HG02678 (cell line): ENCODE data around the gene CPNE8.
"Not testable (repeated sequence)": the region's sequence is repeated elsewhere in the genome, so short reads cannot be mapped to it uniquely, and the experiment has no call there.

ENCODE experiments used
- ATAC-seq: cut with Tn5 transposase; IDR thresholded peaks from one replicate; pipeline ENCODE4 v1.9.1; 2021; ENCODE audit warnings: mild to moderate bottlenecking, moderate library complexity; ENCODE audit not compliant: unreplicated experiment

CPNE8 gene

GRCh38 chr12:38744041-38744440, 161.3 kb downstream of the CPNE8 start:
- no peak for ATAC-seq

DNA sequence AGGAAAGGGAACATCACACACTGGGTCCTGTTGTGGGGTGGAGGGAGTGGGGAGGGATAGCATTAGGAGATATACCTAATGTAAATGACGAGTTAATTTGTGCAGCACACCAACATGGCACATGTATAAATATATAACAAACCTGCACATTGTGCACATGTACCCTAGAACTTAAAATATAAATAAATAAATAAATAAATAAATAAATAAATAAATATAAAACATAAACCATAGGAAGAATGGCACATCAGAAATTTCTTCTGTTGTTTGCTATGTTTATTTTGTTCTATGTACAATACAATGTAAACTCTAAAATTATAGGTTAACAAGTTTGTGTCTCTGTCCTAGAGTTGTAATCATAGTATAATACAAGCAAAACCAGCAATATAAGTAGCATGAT, 162.9 kb downstream of the CPNE8 start:
- not testable (repeated sequence) for ATAC-seq

DNA sequence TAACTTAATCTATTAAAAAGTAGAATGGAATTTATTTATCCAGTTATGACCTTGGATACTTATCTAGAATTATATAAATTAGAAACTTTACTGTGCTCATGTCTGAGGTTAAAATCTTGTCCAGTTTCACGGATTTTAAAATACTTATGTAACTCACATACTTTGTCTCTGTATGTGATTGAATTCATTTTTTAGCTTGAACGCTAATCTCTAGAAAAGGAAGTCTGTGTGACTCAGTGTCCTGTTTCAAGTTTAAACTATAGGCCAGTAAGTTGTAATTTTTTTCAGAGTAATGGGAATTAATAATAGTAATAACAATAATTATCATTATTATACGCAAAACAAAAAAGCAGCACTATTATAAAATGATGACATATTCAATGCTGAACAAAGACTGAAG, 168.6 kb downstream of the CPNE8 start:
- no peak for ATAC-seq

- ATAC-seq = no peak
Measured at GRCh38 chr12:38732761-38733160, 172.6 kb downstream of the CPNE8 start.

- ATAC-seq = no peak
Measured at GRCh38 chr12:38728894-38729293, 176.5 kb downstream of the CPNE8 start.

DNA sequence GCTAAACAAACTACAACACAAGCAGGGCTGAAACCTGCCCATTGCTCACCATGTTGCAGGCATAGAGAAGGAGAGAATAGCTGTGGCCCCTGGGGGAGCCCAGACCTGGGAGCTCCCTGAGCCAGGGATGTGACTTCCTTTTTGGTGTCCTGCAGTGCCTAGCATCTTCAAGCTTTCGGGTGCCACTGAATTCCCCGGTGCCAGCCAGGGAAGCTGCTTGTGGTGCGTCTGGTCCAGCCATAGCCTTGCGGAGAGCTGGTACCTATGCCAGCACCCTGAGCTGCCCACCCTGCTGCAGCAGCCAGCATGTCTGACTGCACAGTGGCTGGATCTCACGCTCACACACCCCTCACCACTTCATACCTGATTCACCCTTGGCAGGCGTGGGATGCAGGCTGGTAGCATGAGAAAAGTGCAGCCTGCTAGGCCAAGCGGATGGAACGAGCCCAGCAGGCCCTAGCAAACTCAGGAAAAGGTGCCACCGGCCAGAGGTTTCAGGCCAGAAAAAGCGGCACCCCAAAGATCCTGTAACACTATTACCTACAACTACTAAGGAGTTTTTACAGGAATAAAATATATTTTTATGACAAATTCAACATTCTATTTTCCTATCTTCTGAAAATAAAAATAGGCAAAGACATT, 183.7 kb downstream of the CPNE8 start:
- no peak for ATAC-seq

GRCh38 chr12:38720661-38721060, 184.7 kb downstream of the CPNE8 start:
- no peak for ATAC-seq

- ATAC-seq = no peak
Measured at GRCh38 chr12:38713294-38713693, 192.1 kb downstream of the CPNE8 start.

- peak; percentile 90 for ATAC-seq
Measured at GRCh38 chr12:38711054-38711453, 194.3 kb downstream of the CPNE8 start.

DNA sequence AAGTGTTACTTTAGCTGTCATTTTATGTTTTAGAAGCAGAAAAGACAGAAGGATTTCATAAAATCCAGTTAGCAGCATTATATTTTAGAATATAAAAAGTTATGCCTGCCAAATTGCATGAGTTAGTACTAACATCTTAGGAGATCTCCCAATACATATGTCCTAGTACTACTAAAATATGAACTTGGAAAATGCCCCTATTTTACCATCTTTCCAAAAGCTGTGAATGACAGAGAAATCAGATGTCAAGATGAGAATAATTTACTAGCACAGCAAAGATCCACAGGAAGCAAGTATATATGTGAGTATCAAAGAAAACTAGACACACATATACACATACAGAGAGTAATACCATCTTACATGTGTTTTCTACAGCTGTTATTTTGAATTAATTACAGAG, 196.9 kb downstream of the CPNE8 start:
- ATAC-seq = no peak

DNA sequence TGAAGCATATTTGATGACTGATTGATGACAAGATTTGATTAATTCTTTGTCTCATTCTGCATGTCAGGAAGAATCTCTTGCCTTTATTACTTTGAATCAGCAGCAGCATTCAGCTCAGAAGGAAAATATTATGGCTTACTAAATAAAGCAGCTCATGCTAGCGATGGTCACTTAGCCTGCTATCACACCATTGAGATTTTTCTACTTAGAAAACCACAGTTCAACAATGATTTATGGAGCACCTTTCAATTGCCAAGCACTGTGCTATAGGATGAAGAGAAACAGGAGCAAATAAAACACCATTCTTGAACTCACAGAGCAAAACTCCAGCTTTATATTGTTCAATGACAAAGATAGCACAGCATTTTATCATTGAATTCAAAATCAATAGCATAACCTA, 197.7 kb downstream of the CPNE8 start:
- ATAC-seq = no peak

GRCh38 chr12:38697289-38697688, 208.1 kb downstream of the CPNE8 start:
- ATAC-seq = no peak

GRCh38 chr12:38695057-38695456, 210.3 kb downstream of the CPNE8 start:
- ATAC-seq = no peak

DNA sequence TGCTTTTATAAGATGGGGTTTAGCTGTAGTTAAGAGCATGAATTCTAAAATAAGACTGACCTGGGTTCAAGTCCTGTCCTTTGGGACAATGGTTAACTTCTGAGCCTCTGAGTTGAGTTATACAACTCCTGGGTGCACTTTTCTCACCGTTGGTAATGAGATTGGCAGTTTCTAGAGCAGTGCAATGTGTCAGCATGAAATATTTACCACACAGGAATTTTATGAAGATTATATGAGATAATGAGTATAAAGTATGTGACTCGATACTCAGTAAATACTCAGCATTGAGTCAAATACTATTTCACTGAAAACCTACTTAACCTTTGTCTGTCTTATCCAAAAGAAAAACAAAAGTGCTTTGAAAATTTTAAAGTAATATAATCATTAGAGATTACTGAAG, 214.2 kb downstream of the CPNE8 start:
- no peak for ATAC-seq

DNA sequence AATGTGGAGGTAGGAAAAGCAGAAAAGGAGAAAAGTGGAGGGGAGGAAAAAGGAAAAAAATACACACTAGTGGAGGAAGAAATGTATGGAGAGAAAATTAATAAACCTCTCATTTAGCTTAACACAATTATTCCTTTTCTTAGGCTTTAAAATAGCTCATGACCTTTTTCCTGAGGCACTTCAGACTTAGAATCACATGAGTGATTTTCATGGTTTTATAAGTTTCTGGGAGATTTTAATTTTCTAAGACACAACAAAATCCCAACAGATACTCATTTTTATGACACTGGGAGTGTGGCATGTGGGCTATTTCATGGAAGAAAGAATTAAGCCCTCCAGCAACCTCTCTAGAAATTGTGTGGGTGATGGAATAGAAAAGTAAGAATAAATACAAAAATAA, 214.7 kb downstream of the CPNE8 start:
- ATAC-seq = no peak

GRCh38 chr12:38689704-38690103, 215.7 kb downstream of the CPNE8 start:
- no peak for ATAC-seq

- ATAC-seq = no peak
Measured at GRCh38 chr12:38689195-38689594, 216.2 kb downstream of the CPNE8 start.

GRCh38 chr12:38682521-38682920, 222.9 kb downstream of the CPNE8 start:
- no peak for ATAC-seq

DNA sequence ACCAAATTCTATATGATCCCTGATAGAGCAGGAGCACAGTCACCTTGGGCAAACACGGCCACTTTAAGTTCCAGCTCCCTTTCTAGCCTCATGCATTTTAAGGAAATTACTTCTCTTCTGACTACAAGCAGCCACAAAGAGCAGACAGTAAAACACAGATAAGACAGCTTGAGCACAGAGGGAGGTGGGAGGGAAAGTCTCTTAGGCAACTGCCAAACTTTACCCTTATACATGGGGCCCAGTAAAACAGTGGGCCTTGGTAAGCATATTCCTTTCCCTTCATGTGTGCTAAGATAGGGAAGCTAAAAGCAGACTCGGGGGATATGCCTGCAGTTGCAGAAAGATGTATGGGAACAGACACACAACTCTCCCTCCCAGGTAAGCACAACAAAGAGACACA, 235.9 kb downstream of the CPNE8 start:
- no peak for ATAC-seq

- ATAC-seq = no peak
Measured at GRCh38 chr12:38669081-38669480, 236.3 kb downstream of the CPNE8 start.

- ATAC-seq = no peak
Measured at GRCh38 chr12:38666425-38666824, 239.0 kb downstream of the CPNE8 start.

- peak; percentile 83 for ATAC-seq
Measured at GRCh38 chr12:38664661-38665269, 240.6 kb downstream of the CPNE8 start.

GRCh38 chr12:38662829-38663228, 242.6 kb downstream of the CPNE8 start:
- no peak for ATAC-seq
